ENCODE data around the gene PAAF1.

PAAF1 gene

DNA sequence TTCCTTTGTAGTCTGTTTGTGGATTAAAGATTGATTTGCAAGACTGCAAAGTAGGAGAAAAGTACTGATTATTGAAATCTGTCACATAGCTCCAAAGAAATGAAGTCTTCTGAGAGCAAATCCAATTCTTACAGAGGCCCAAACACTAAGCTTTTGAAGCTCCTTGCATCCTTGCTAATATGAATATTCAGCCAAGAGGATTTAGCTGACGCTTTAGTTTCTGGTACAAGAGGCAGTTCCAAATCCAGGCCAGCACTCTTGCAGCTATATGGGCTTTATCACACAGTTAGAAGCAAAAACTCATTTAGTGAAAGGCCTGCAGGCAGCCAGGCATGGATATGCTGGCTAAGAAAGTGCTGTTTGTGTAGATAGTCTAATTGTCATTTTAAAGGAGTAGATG, 12.7 kb downstream of the PAAF1 start:
- in situ Hi-C loops (cut with HindIII; ENCODE audit: low sequenced_read_pairs) = no loop called here
- no peak for TF ChIP-seq CTCF (IDR thresholded peaks at IDR 0.05; ENCODE audit: low read depth, low read length)
- DNase-seq (ENCODE audit: low read depth, low spot score) = no peak
- no peak overlapping the region for H3K4me3 ChIP-seq (ENCODE audit: low read depth, low read length)

DNA sequence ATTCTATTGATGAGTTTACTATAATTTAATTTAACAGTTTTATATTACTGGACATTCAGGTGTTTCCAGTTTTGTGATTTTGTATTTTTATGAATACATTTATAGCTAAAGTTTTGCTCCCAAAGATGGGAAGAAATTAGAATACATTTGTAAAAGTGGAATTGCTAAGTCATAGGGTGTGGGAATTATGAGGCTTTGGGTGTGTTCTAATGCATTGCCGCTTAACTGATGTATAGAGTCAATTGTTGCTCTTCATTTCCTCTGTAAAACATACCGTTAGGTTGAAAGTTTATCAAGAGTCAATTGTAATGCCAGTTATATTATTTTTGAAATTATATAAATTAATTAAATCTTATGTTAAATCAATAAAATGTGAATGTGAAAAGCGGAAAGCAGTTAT, 16.2 kb downstream of the PAAF1 start:
- TF ChIP-seq CTCF (IDR thresholded peaks at IDR 0.05; ENCODE audit: low read depth, low read length) = no peak
- H3K4me3 ChIP-seq (ENCODE audit: low read depth, low read length) = no peak overlapping the region
- DNase-seq (ENCODE audit: low read depth, low spot score) = no peak
- in situ Hi-C loops (cut with HindIII; ENCODE audit: low sequenced_read_pairs) = no loop called here

DNA sequence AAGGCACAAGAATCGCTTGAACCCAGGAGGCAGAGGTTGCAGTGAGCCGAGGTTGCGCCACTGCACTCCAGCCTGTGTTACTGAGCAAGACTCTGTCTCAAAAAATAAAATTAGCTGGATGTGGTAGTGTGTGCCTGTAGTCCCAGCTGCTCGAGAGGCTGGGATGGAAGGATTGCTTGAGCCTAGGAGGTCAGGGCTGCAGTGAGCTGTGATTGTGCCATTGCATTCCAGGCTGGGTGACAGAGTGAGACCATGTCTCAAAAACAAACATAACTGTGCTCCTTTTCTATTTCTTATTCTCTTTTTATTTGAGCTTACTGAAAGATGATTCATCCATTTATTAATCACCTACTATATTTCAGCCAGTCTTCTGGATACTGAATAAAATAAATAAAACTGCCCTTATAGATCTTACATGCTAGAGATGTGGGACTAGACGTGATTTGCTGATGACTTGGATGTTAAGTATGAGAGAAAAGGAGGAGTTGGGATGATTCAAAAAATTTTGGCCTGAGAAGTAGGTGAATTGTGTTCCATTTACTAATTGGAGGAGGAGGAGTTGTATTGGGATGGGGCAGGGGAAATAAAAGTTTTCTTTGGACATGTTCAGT, 18.0 kb downstream of the PAAF1 start:
- TF ChIP-seq CTCF (IDR thresholded peaks at IDR 0.05; ENCODE audit: low read depth, low read length) = no peak
- in situ Hi-C loops (cut with HindIII; ENCODE audit: low sequenced_read_pairs) = no loop called here
- DNase-seq (ENCODE audit: low read depth, low spot score) = peak; percentile 6

GRCh38 chr11:73902303-73902702, 25.5 kb downstream of the PAAF1 start:
- H3K4me3 ChIP-seq (ENCODE audit: low read depth, low read length) = no peak overlapping the region
- in situ Hi-C loops (cut with HindIII; ENCODE audit: low sequenced_read_pairs) = no loop called here
- DNase-seq (ENCODE audit: low read depth, low spot score) = no peak
- TF ChIP-seq CTCF (IDR thresholded peaks at IDR 0.05; ENCODE audit: low read depth, low read length) = no peak

More for the DNA sequence above, 18.0 kb downstream of the PAAF1 start:
- H3K4me3 ChIP-seq (ENCODE audit: low read depth, low read length) = no peak overlapping the region

DNA sequence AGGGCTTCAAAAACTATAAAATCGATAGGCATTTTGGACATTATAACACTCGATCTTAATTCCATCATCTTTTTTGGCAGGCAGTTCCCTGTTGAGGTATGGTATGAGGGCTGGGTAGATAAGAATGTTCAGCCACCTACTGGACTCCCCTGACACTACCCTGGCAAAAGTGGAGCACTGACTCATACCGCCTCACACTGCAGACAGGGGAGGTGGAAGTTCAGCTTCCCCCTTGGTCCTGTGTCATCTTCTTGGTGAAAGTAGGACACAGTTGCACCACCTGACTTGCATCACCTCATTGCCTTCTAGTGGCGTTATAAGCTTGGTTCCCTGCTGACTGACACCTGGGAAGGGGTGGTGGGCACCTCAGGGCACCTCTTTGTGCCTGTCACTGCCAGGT, 30.4 kb downstream of the PAAF1 start:
- no peak overlapping the region for H3K4me3 ChIP-seq (ENCODE audit: low read depth, low read length)
- no peak for TF ChIP-seq CTCF (IDR thresholded peaks at IDR 0.05; ENCODE audit: low read depth, low read length)
- DNase-seq (ENCODE audit: low read depth, low spot score) = no peak
- in situ Hi-C loops (cut with HindIII; ENCODE audit: low sequenced_read_pairs) = no loop called here

DNA sequence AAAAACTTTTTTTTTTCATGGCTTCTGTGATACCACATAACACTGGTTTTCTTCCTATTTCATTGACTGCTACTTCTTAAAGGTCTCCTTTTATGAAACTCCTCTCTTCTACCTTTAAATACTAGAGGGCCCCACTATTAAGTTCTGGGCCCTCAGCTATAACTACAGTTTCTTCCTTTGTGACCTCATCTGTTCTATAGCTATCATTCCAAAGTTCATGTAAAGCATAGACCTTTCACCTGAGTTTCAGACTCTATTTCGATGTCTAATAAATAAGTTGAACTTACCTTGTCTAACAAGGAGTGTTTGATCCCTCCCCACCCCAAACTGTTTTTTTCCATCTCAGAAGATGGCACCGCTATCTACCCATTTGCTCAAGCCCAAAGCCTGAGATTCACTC, 35.2 kb downstream of the PAAF1 start:
- TF ChIP-seq CTCF (IDR thresholded peaks at IDR 0.05; ENCODE audit: low read depth, low read length) = no peak
- DNase-seq (ENCODE audit: low read depth, low spot score) = no peak
- in situ Hi-C loops (cut with HindIII; ENCODE audit: low sequenced_read_pairs) = no loop called here
- no peak overlapping the region for H3K4me3 ChIP-seq (ENCODE audit: low read depth, low read length)

GRCh38 chr11:73913472-73913871, 36.7 kb downstream of the PAAF1 start:
- DNase-seq (ENCODE audit: low read depth, low spot score) = no peak
- in situ Hi-C loops (cut with HindIII; ENCODE audit: low sequenced_read_pairs) = no loop called here

More at GRCh38 chr11:73913472-73913871, 36.7 kb downstream of the PAAF1 start:
- no peak for TF ChIP-seq CTCF (IDR thresholded peaks at IDR 0.05; ENCODE audit: low read depth, low read length)
- H3K4me3 ChIP-seq (ENCODE audit: low read depth, low read length) = no peak overlapping the region
